Common myeloid progenitor, CD34-positive (primary cell): ENCODE data around the gene GCK.

Experiments used
- CTCF ChIA-PET: fragments of 350-600 bp; sonication (Branson Sonifier 250); formaldehyde crosslinking; loops from one replicate; lab custom pipeline; 2021; ENCODE audit warnings: antibody characterized with exemption; lab: Charles Lee
- POLR2A ChIA-PET: fragments of 350-600 bp; sonication (Branson Sonifier 250); formaldehyde crosslinking; loops from one replicate; lab custom pipeline; 2021; ENCODE audit warnings: antibody characterized with exemption; lab: Charles Lee
- DNase-seq, 3 donors: peaks; one replicate each; pipeline versions ENCODE4 v3.0.0 to v3.0.0-alpha.2; 2013
- H3K27ac ChIP-seq, 2 experiments: 1 replicate in 1 of 2; 2 replicates in 1 of 2; pipeline ENCODE4 v1.7.0; 2013; ENCODE audit warnings: inconsistent platforms in 2 of 2, low read length in 2 of 2, mild to moderate bottlenecking in 2 of 2, low read depth in 1 of 2, moderate library complexity in 1 of 2; ENCODE audit not compliant: severe bottlenecking in 2 of 2, insufficient read depth in 1 of 2, poor library complexity in 1 of 2
- H3K27me3 ChIP-seq, 5 experiments: replicated peaks in 2 of 5; 1 replicate in 3 of 5; 2 replicates in 2 of 5; pipeline versions ENCODE4 v1.6.1 to v1.7.0; 2013; ENCODE audit warnings: low read length in 4 of 5, mild to moderate bottlenecking in 2 of 5, moderate library complexity in 2 of 5, inconsistent platforms in 1 of 5; ENCODE audit not compliant: insufficient read depth in 5 of 5, control insufficient read depth in 4 of 5
- H3K36me3 ChIP-seq, 4 experiments: 1 replicate in 2 of 4; 2 replicates in 2 of 4; pipeline versions ENCODE4 v1.6.1 to v1.7.0; 2013; ENCODE audit warnings: low read length in 3 of 4, control low read depth in 1 of 4, mild to moderate bottlenecking in 1 of 4; ENCODE audit not compliant: control insufficient read depth in 4 of 4, insufficient read depth in 4 of 4
- H3K4me1 ChIP-seq, 4 experiments: 1 replicate in 3 of 4; 2 replicates in 1 of 4; pipeline versions ENCODE4 v1.6.1 to v1.7.1; 2013; ENCODE audit warnings: low read length in 3 of 4, mild to moderate bottlenecking in 3 of 4, control low read depth in 1 of 4, inconsistent platforms in 1 of 4, moderate library complexity in 1 of 4; ENCODE audit not compliant: control insufficient read depth in 4 of 4, insufficient read depth in 4 of 4; ENCODE audit errors: control extremely low read depth in 1 of 4
- H3K4me3 ChIP-seq, 7 experiments: 1 replicate in 4 of 7; 2 replicates in 3 of 7; pipeline versions ENCODE4 v1.5.1 to v1.7.0; 2013; ENCODE audit warnings: mild to moderate bottlenecking in 7 of 7, low read length in 6 of 7, moderate library complexity in 6 of 7, inconsistent platforms in 2 of 7, low read depth in 2 of 7, control low read depth in 1 of 7; ENCODE audit not compliant: insufficient read depth in 4 of 7, control insufficient read depth in 1 of 7; ENCODE audit errors: extremely low read depth in 1 of 7
- H3K9me3 ChIP-seq, 5 experiments: 1 replicate in 4 of 5; 2 replicates in 1 of 5; pipeline versions ENCODE4 v1.6.1 to v1.7.1; 2013; ENCODE audit warnings: low read length in 4 of 5, mild to moderate bottlenecking in 2 of 5, inconsistent platforms in 1 of 5, low read depth in 1 of 5, moderate library complexity in 1 of 5; ENCODE audit not compliant: control insufficient read depth in 4 of 5, insufficient read depth in 2 of 5; ENCODE audit errors: control extremely low read depth in 1 of 5
- WGBS: methylation state at CpG from one replicate; pipeline ENCODE4 v1.1.5; 2013; ENCODE audit not compliant: insufficient coverage; 5-methylcytosine and 5-hydroxymethylcytosine counted together

GCK gene

DNA sequence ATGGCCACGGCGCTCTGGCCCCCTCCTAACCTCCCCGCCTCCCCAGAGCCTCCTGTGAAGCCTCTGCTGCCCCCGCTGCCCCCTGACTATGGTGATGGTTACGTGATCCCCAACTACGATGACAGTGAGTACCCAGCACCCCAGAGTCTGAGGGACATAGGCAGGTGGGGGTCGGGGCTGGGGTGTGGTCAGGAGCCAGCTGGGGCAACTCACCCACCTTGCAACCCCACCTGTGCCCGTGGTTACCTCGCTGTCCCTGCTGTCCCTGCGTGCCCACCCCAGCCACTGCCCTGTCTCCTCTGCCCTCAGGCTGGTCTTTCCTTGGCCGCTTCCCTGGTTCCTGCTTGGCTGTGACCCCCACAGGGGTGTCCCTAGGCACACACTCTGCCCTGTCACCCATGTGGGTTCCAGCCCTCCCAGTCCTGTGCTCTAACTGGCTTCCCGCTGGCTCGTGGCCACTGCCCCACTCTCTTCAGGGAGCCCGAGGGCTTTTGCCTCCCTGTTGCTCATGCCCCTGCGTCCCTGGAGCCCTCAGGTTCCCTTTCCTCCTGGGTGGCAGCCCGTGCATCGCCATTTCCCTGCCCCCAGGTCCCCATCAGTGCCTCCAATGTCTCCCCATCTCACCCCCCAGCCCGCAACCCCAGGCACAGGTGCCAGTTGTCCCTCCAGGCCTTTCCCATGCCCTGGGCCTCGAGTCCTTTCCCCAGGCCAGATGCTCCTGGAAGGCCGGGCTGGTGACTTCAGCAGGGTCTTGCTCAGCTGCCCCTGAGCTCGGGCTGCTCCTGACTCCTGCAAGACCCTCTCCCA is 81.1 kb downstream of the GCK start:
- no peaks in the 10 kb centered on the region for H3K9me3 ChIP-seq
- ChIA-PET CTCF (interaction anchor here (1.2 to 1.4 kb wide), 2 partner anchors 24 to 28 kb away, joined by 3 read pairs; no protein-coding TSS in a partner anchor), POLR2A (no interaction called here)
- peaks cover 4 to 45% (median 13%) of the 10 kb centered on the region in 4 experiments for H3K36me3 ChIP-seq
- H3K4me1 ChIP-seq: peaks cover 0 to 23% (median 13%) of the 10 kb centered on the region in 4 experiments
- 94% methylated on average over 18 of the region's 21 CpGs for WGBS
- DNase-seq: no peak
- no peaks in the 10 kb centered on the region for H3K27me3 ChIP-seq
- no peak overlapping the region for H3K4me3 ChIP-seq
- no peak overlapping the region for H3K27ac ChIP-seq

DNA sequence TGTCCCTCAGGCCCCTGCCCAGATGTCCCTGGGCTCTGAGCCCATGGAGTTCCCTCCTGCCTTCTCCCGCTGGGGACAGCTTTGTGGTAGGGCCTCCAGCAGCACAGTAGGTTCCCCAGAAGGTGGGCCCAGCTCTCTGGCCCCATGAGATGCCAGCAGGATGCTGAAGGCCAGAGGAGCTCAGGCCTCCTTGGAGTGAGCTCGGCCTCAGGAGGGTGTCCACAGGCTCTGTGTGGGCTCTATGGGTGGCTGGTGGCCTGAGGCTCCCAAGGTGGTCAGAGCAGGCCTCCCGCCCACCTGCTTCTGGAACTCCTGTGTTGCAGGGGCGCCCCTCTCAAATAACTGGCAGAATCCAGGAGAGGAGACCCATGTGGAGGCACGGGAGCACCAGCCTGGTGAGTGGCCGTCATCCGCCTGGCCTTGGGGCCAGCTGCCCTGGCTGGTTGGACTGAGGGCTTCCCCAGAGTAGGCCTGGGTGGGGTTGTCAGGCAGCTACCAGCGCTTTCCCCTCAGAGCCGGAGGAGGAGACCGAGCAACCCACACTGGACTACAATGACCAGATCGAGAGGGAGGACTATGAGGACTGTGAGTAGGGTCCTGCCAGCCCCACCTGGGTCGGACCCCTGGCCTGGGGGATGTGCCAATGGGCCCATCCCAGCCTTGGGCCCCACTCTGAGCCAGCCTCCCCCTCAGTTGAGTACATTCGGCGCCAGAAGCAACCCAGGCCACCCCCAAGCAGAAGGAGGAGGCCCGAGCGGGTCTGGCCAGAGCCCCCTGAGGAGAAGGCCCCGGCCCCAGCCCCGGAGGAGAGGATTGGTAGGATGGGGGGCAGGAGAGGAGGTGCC is 81.9 kb downstream of the GCK start:
- WGBS: 98% methylated on average over 8 of the region's 18 CpGs
- H3K4me1 ChIP-seq: peaks cover 0 to 28% (median 17%) of the 10 kb centered on the region in 4 experiments
- H3K9me3 ChIP-seq: no peaks in the 10 kb centered on the region
- peaks cover 0 to 37% (median 7%) of the 10 kb centered on the region in 4 experiments for H3K36me3 ChIP-seq
- H3K4me3 ChIP-seq: no peak overlapping the region
- no peaks in the 10 kb centered on the region for H3K27me3 ChIP-seq
- H3K27ac ChIP-seq: no peak overlapping the region
- CTCF ChIA-PET: interaction anchor here (1.2 to 1.6 kb wide), 2 partner anchors 10 to 27 kb away, joined by 3 to 4 read pairs; no protein-coding TSS in a partner anchor
- no peak for DNase-seq
- POLR2A ChIA-PET: no interaction called here

DNA sequence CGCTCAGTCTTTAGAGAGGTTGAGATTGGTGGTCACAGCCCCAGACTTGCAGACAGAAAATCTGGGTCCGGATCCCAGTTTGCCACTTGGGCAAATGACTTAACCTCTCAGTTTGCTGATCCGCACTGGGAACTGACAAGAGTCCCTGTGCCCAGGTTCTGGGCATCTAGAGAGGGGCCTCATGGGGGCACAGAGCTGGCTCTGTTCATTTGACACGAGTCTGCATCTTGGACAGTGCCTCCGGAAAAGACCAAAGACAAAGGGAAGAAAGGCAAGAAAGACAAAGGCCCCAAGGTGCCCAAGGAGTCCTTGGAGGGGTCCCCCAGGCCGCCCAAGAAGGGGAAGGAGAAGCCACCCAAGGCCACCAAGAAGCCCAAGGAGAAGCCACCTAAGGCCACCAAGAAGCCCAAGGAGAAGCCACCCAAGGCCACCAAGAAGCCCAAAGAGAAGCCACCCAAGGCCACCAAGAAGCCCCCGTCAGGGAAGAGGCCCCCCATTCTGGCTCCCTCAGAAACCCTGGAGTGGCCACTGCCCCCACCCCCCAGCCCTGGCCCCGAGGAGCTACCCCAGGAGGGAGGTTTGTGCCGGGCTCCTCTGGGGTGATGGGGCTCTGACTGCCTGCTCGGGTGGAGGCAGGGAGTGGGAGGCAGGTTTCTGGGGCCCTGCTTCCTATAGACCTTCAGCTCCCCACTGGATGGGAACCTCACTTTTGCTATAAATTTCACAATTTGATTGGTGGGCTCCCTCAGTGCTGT is 82.8 kb downstream of the GCK start:
- Histone ChIP-seq H3K36me3 (peaks cover 0 to 33% (median 6%) of the 10 kb centered on the region in 4 experiments), H3K27ac (no peak overlapping the region), H3K4me1 (peaks cover 0 to 28% (median 17%) of the 10 kb centered on the region in 4 experiments), H3K27me3 (no peaks in the 10 kb centered on the region), H3K9me3 (no peaks in the 10 kb centered on the region), H3K4me3 (no peak overlapping the region)
- ChIA-PET POLR2A (no interaction called here), CTCF (interaction anchor here (1.2 to 1.6 kb wide), 2 partner anchors 9 to 26 kb away, joined by 3 to 4 read pairs; no protein-coding TSS in a partner anchor)
- no peak for DNase-seq
- WGBS: 91% methylated on average over 9 of the region's 10 CpGs

GRCh38 chr7:44105832-44106231 is 83.4 kb downstream of the GCK start:
- 86% methylated on average over 1 of the region's 2 CpGs for WGBS
- Histone ChIP-seq H3K27me3 (no peaks in the 10 kb centered on the region), H3K36me3 (peaks cover 0 to 27% (median 3%) of the 10 kb centered on the region in 4 experiments), H3K27ac (no peak overlapping the region), H3K4me3 (peak overlapping the region in 1 of 7 experiments; percentile 62), H3K4me1 (peaks cover 0 to 28% (median 17%) of the 10 kb centered on the region in 4 experiments), H3K9me3 (no peaks in the 10 kb centered on the region)
- ChIA-PET POLR2A (no interaction called here), CTCF (interaction anchor here (1.0 to 1.6 kb wide), 2 partner anchors 8 to 35 kb away, joined by 3 to 4 read pairs; partner anchors contain the start of gene MYL7)
- no peak for DNase-seq

DNA sequence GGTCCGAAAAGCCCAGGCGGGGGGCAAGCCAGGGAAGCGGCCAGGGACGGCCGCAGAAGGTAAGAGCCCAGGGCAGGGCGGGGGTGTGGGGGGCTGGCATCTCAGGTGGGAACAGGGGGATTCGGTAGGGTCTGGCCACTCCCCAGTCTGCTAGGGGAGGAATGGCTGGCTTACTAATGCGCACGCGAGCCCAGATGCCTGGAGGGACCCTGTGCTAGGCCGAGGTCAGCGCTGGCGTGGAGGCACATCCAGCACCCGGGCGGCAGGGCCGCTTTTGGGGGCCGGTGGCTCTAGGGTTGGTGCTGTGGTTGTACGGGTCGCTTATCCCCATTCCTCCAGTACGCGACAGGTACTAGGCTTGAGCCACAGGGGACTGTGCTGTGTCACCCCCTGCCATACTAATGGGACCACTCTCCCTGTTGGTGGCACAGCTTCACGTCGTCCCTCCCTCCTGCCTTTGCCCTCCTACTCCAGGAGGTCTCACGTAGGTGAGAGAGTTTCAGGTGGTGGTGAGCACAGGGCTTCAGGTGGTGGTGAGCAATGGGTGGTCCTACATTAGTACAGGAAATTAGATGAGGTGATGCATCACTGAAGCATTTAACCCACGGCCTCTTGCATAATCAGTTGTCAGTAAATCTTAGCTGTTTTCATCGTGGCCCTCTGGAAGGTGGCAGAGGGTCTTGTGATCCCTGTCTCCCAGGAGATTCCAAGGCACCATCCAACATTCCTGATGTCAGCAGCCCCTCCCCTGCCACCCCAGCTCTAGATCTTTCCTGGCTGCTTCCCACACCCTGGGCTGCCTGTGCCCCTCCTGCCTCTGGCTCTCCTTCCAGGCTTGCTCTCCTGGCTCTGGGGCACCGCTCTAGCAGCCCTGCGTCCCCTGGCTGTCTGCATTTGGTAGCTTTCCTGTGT is 84.1 kb downstream of the GCK start:
- POLR2A ChIA-PET: no interaction called here
- CTCF ChIA-PET: interaction anchor here (0.8 to 1.6 kb wide), 4 partner anchors 8 to 36 kb away, joined by 3 to 4 read pairs (median 4); partner anchors contain the start of genes MYL7 and POLD2
- Histone ChIP-seq H3K36me3 (peaks cover 0 to 20% (median 1%) of the 10 kb centered on the region in 4 experiments), H3K27ac (no peak overlapping the region), H3K4me1 (peaks cover 0 to 30% (median 17%) of the 10 kb centered on the region in 4 experiments), H3K9me3 (no peaks in the 10 kb centered on the region), H3K27me3 (no peaks in the 10 kb centered on the region), H3K4me3 (peak overlapping the region in 6 of 7 experiments; percentile 1 to 76 (median 59))
- peak in 1 of 3 donors; percentile 23 for DNase-seq
- WGBS: 46% methylated on average over 25 of the region's 28 CpGs
